Parathyroid adenoma (tissue), 2 donors: Measurements from ENCODE around the gene ATAD3A.
"Not testable (repeated sequence)": the region's sequence is repeated elsewhere in the genome, so short reads cannot be mapped to it uniquely, and the experiment has no call there.

Source experiments
- H2AFZ ChIP-seq: fragments of 300-600 bp; sonication (generic); one replicate; pipeline ENCODE4 v1.7.0; 2017; ENCODE audit warnings: antibody characterized with exemption, mild to moderate bottlenecking
- H3K27ac ChIP-seq: fragments of 300-600 bp; sonication (generic); one replicate; pipeline ENCODE4 v1.7.0; 2017
- H3K27me3 ChIP-seq: fragments of 300-600 bp; sonication (generic); one replicate; pipeline ENCODE4 v1.7.0; 2017; ENCODE audit warnings: low read length; ENCODE audit not compliant: control insufficient read depth, insufficient read depth
- H3K36me3 ChIP-seq: fragments of 300-600 bp; sonication (generic); one replicate; pipeline ENCODE4 v1.7.0; 2017; ENCODE audit warnings: low read length; ENCODE audit not compliant: control insufficient read depth, insufficient read depth
- H3K4me1 ChIP-seq: fragments of 300-600 bp; sonication (generic); one replicate; pipeline ENCODE4 v1.7.0; 2017; ENCODE audit warnings: control low read depth
- H3K4me2 ChIP-seq: fragments of 300-600 bp; sonication (generic); one replicate; pipeline ENCODE4 v1.7.0; 2017; ENCODE audit warnings: low read length
- H3K4me3 ChIP-seq: fragments of 300-600 bp; sonication (generic); one replicate; pipeline ENCODE4 v1.7.0; 2017; ENCODE audit warnings: low read depth, low read length
- H3K79me2 ChIP-seq: fragments of 300-600 bp; sonication (generic); one replicate; pipeline ENCODE4 v1.7.0; 2017; ENCODE audit warnings: control low read depth
- H3K9ac ChIP-seq: fragments of 300-600 bp; sonication (generic); one replicate; pipeline ENCODE4 v1.7.0; 2017; ENCODE audit warnings: mild to moderate bottlenecking
- H3K9me3 ChIP-seq: fragments of 300-600 bp; sonication (generic); one replicate; pipeline ENCODE4 v1.7.0; 2017; ENCODE audit warnings: low read length; ENCODE audit not compliant: control insufficient read depth
- CTCF ChIP-seq: fragments of 300-600 bp; sonication (generic); IDR thresholded peaks from one replicate; pipeline ENCODE4 v1.7.0; 2017; ENCODE audit warnings: antibody characterized with exemption, mild to moderate bottlenecking
- donor health status: primary hyperparathyroidism.

ATAD3A gene

GRCh38 chr1:1470626-1471388 lies 41.2 kb upstream of the ATAD3A start:
- no peaks in the 10 kb centered on the region for H3K4me1 ChIP-seq
- TF ChIP-seq CTCF = no peak
- no peaks in the 10 kb centered on the region for H3K36me3 ChIP-seq
- no peaks in the 10 kb centered on the region for H3K27me3 ChIP-seq
- H3K79me2 ChIP-seq = peaks cover 7% of the 10 kb centered on the region
- H3K27ac ChIP-seq = peak overlapping the region; percentile 63
- H3K9ac ChIP-seq = no peak overlapping the region
- H2AFZ ChIP-seq = peak overlapping the region; percentile 76
- peak overlapping the region; percentile 98 for H3K4me2 ChIP-seq
- peak overlapping the region; percentile 86 for H3K4me3 ChIP-seq
- no peaks in the 10 kb centered on the region for H3K9me3 ChIP-seq

GRCh38 chr1:1471389-1472052 lies 40.4 kb upstream of the ATAD3A start, which contains the start of gene ATAD3B:
ATAD3B (plus strand) TSS chr1:1471765; CDS start chr1:1471885, 120 bp downstream.
- no peaks in the 10 kb centered on the region for H3K27me3 ChIP-seq
- H3K27ac ChIP-seq = peak within 1 kb of the TSS; percentile 63
- H3K4me2 ChIP-seq = peak within 1 kb of the TSS; percentile 98

DNA sequence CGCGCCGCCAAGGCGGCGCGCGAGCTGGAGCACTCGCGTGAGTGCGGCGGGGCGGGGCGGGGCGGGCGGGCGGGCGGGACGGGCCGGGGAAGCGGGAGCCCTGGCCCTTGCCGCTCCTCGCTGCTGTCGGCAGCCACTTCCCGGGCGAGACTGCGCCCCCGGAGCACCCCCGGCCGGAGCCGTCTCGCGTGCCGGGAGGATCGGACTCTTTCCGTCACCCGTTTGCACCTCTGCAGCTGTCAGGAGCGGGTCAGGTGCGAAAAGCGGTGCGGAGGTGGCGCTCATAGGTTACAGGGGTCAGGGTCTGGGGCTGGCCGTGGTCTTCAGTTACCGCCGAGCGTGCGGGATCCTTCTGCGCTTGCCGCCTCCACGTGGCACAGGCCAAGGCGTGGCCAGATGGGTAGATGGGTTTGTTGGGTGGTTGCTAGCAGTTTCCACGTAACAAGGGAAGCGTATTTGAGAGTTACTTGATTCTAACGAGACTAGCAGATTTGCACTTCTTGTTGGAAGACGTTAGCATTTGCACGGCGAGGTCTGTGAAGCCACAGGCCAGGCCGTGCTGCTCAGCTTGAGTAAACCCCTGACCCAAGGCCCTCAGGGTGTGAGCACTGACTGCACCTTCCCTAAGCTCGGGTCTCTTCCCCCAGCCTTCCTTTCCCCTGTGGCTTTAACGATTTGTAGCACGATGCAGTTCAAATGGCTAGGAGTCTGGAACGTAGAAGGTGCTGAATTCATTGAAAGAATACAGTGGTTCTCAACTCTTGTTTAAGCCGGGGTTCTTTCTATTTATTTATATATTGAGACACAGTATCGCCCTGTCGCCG lies 39.7 kb upstream of the ATAD3A start:
- not testable (repeated sequence) for H2AFZ ChIP-seq, H3K9me3 ChIP-seq, H3K36me3 ChIP-seq, H3K4me3 ChIP-seq, H3K9ac ChIP-seq, H3K27ac ChIP-seq, H3K4me1 ChIP-seq, H3K27me3 ChIP-seq, H3K79me2 ChIP-seq
- H3K4me2 ChIP-seq = peak overlapping the region; percentile 73

More at GRCh38 chr1:1471389-1472052, 40.4 kb upstream of the ATAD3A start, which contains the start of gene ATAD3B:
- H3K79me2 ChIP-seq = peaks cover 7% of the 10 kb centered on the region
- H3K9ac ChIP-seq = no peak within 1 kb of the TSS
- H3K36me3 ChIP-seq = no peaks in the 10 kb centered on the region
- H2AFZ ChIP-seq = peak within 1 kb of the TSS; percentile 76
- peak within 1 kb of the TSS; percentile 86 for H3K4me3 ChIP-seq
- H3K9me3 ChIP-seq = no peaks in the 10 kb centered on the region
- no peak for TF ChIP-seq CTCF
- H3K4me1 ChIP-seq = no peaks in the 10 kb centered on the region

GRCh38 chr1:1476011-1476410 lies 36.0 kb upstream of the ATAD3A start:
- H3K9ac ChIP-seq, H3K36me3 ChIP-seq, H2AFZ ChIP-seq, H3K4me1 ChIP-seq, H3K4me3 ChIP-seq, H3K9me3 ChIP-seq, H3K27ac ChIP-seq, H3K27me3 ChIP-seq, H3K4me2 ChIP-seq, H3K79me2 ChIP-seq: not testable (repeated sequence)

- no peak overlapping the region for H3K27ac ChIP-seq
- no peak for TF ChIP-seq CTCF
- no peaks in the 10 kb centered on the region for H3K9me3 ChIP-seq
- H2AFZ ChIP-seq = no peak overlapping the region
- no peak overlapping the region for H3K4me3 ChIP-seq
- H3K9ac ChIP-seq = no peak overlapping the region
- H3K27me3 ChIP-seq = no peaks in the 10 kb centered on the region
- no peak overlapping the region for H3K4me2 ChIP-seq
- H3K4me1 ChIP-seq = no peaks in the 10 kb centered on the region
- H3K36me3 ChIP-seq = no peaks in the 10 kb centered on the region
- peaks cover 10% of the 10 kb centered on the region for H3K79me2 ChIP-seq
These were observed 34.8 kb upstream of the ATAD3A start for GRCh38 chr1:1477206-1477605.
